ENCODE data around the gene HJV. TPM values are rescaled to one million over a fixed set of nuclear protein-coding genes. Genes with fewer than 3 reads are reported as not detected.

Gene HJV
- total RNA-seq, 1 donor from 2014 or later, result not detected

DNA sequence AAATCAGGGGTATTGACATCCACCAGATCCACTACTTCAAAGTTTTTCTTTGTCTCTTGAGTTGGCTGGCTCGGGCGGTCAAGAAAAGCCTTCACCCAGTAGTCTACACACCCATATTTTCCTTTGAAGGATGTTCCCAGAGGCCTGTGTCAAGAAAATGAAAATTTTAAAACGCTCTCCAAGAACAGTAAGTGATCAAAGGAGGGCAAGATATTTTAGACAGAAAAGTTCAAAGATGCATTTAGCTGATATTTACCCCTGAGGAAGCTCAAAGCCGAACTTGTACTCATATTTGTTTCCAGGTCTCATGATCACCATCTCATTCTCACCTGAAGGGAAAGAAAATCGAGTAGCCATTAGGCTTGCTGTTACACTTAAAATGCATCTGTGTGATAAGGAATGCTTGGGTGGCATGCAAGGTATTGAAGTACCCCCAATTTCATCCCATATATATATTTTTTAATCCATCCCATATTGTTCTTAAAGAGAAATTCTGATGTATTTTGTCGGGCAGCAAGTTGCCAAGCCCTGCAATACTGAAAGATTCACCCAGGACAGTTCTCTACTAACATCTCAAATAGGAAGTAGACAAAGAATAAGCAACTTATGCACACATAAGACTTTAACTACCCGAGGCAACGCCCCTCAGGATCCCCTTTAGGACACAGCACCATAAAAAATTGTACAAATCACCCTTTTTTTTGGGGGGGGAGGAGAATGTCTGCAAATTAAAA lies 26.2 kb downstream of the HJV start:
- Mint-ChIP-seq H3K4me1 (ENCODE audit: low read depth) (peaks cover 69% of the 10 kb centered on the region), H3K9me3 (no peaks in the 10 kb centered on the region), H3K4me3 (ENCODE audit: low read depth) (peak overlapping the region; percentile 85), H3K36me3 (ENCODE audit: low read depth) (peaks cover 48% of the 10 kb centered on the region), H3K27ac (peak overlapping the region; percentile 95), H3K27me3 (ENCODE audit: low read depth) (no peaks in the 10 kb centered on the region)
- intact Hi-C loops (cut with micrococcal nuclease), result loop anchor here (2.0 to 5.0 kb wide), 4 partner anchors 17 to 78 kb away; partner anchors contain the start of genes ANKRD34A, PEX11B and POLR3GL
- no peak for DNase-seq (ENCODE audit: low spot score)

DNA sequence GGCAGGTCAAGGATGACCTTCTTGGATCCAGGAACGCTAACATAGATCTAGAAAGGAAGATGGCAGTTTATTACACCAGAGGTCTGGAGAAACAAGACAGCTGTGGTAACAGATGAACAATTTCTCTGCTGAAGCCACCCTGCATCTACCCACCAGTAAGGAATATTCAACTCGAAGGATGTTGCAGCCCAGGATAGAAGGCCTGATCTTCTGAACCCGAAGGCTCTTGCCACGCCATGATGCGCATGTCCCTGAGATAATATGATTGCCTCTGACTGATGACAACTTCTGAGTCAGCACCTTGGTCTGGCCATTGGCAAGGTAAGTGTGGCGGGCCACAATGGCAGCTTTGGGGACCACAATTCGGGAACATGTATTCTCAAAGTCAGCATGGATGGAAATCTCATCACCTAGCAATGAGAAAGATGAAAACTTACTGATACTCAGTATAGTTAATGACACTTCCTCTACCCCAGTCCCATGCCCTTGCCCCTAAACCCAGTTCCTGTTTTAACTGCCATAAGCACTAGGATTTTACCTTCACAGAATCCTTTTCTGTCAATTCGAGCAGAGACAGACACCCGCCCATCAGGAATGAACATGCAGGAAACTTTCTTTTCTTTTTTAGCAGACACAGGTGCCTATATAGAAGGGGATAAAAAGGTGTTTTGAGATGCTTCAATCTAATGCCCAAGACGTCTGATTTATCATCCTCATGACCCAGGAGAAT lies 27.0 kb downstream of the HJV start:
- Mint-ChIP-seq H3K27ac (peak overlapping the region; percentile 95), H3K36me3 (ENCODE audit: low read depth) (peaks cover 48% of the 10 kb centered on the region), H3K4me1 (ENCODE audit: low read depth) (peaks cover 65% of the 10 kb centered on the region), H3K9me3 (no peaks in the 10 kb centered on the region), H3K4me3 (ENCODE audit: low read depth) (peak overlapping the region; percentile 85), H3K27me3 (ENCODE audit: low read depth) (no peaks in the 10 kb centered on the region)
- no peak for DNase-seq (ENCODE audit: low spot score)
- intact Hi-C loops (cut with micrococcal nuclease), result loop anchor here (1.0 to 5.0 kb wide), 5 partner anchors 15 to 77 kb away; partner anchors contain the start of genes ANKRD34A, PEX11B and POLR3GL

DNA sequence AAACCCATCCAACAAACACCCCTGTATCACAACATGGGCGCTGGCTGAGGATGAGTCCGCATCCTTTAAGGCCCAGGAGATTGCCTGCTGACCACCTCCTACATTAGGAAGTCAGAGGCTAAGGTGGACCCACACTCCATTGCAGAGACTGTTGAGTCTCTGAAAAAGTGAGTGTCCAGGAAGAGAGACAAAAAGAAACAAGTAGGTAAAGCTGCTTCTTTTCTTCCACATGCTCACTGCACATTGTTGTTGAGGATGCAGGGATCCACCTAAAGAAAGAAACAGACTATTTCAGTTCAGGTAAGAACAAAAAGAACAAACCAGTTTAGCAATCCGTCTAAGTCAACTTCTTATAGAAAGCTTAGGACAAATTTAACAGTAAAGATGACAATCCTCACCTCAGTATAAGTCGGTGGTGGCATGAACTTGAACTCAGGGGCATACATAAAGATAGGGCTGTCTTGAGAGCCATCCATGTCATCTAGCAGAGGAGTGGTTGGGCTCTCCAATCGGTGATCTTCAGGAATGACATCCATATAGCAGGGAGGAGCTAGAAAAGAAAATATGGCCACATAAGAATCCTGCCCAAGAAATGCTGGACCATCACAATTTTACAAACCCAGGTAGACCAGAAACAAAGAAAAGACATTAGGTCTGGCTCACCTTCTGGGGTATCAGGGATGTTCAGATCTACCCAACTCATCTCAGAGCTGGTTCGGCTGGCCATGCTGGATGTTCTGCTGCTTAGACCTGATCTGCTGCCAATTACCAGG lies 27.7 kb downstream of the HJV start:
- intact Hi-C loops (cut with micrococcal nuclease), result loop anchor here (1.0 to 2.0 kb wide), 2 partner anchors 15 to 19 kb away; no protein-coding TSS in a partner anchor
- Mint-ChIP-seq H3K27ac (peak overlapping the region; percentile 95), H3K27me3 (ENCODE audit: low read depth) (no peaks in the 10 kb centered on the region), H3K36me3 (ENCODE audit: low read depth) (peaks cover 48% of the 10 kb centered on the region), H3K9me3 (no peaks in the 10 kb centered on the region), H3K4me1 (ENCODE audit: low read depth) (peaks cover 60% of the 10 kb centered on the region), H3K4me3 (ENCODE audit: low read depth) (peak overlapping the region; percentile 85)
- DNase-seq (ENCODE audit: low spot score), result no peak

DNA sequence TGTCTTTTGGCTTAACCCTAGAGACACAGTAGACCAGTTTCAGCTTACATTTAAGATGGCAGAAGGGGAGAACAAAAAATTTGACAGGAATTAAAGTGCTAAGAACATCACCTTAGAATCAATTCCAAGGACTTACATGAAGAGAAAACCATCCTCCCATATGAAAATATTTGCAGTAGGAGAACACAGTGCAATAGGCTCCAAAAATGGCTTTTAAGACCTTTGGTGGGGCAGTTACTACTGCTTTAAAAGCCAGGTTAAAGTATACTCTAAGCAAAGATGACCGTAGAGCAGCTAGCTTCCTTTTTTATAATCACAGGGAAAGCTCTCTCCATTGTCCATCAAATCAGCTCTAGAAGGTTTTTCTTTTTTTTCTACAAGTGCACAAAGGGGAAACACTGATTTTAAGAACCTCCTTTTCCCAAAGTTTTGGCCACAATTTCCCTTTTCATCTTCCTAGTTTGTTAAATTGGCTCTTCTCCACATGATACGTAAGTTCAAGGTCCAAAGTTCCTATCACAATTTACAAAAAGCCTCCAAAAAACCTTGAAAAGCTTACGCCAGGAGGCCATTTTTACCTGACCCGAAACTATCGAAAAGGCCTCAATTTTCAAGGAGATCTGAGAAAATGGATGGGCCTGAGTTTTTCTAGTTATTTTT lies 28.4 kb downstream of the HJV start:
- no peaks in the 10 kb centered on the region for H3K9me3 Mint-ChIP-seq
- H3K27me3 Mint-ChIP-seq (ENCODE audit: low read depth), result no peaks in the 10 kb centered on the region
- no peak for DNase-seq (ENCODE audit: low spot score)
- H3K36me3 Mint-ChIP-seq (ENCODE audit: low read depth), result peaks cover 48% of the 10 kb centered on the region
- H3K4me3 Mint-ChIP-seq (ENCODE audit: low read depth), result peak overlapping the region; percentile 85
- peaks cover 57% of the 10 kb centered on the region for H3K4me1 Mint-ChIP-seq (ENCODE audit: low read depth)
- intact Hi-C loops (cut with micrococcal nuclease), result no loop called here
- H3K27ac Mint-ChIP-seq, result peak overlapping the region; percentile 54

DNA sequence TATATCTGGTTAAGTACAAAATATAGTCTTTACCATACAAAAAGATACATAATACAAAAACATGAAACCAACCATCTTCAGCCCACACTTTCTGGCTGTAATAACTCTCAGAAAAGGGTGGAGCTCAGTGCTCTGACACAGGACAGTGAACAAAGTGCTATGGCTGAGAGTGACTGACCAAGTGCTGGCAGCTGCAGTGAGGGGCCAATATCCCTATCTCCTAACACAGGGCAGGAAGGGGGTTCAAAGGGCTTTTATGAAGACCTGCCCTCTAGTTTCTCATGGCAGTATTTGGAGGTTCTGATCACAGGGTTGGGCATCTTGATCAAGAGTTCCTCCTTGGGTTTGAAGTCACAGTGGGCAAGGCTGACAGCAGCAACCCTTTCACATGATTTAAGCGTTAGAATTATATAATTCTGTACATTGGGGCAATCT lies 29.0 kb downstream of the HJV start:
- peak overlapping the region; percentile 85 for H3K4me3 Mint-ChIP-seq (ENCODE audit: low read depth)
- H3K4me1 Mint-ChIP-seq (ENCODE audit: low read depth), result peaks cover 52% of the 10 kb centered on the region

DNA sequence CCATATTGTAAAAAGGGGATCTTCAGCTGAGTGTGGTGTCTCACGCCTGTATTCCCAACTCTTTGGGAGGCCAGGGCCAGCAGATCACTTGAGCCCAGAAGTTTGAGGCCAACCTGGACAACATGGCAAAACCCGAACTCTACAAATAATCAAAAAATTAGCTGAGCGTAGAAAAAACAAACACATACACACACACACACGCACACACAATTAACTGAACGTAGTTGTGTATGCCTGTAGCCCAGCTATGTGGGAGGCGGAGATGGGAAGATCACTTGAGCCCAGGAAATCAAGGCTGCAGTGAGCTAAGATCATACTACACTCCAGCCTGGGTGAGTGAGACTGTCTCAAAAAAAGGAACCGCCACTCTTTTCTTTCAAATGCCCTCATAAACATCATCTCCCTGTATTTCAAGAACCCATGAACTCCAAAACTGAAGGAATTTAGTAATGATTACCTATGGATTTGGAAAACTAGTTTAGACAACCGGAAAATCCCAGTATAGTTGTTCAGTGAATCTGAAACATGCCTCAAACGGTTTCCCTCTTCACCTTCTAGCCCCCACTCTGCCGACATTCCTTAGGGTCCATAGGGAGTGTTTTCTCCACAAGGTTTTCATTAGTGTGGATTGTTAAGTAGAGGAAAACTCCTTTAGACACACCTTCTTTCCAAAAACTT lies 29.7 kb downstream of the HJV start:
- Mint-ChIP-seq H3K4me1 (ENCODE audit: low read depth) (peaks cover 48% of the 10 kb centered on the region), H3K4me3 (ENCODE audit: low read depth) (no peak overlapping the region)
- intact Hi-C loops (cut with micrococcal nuclease), result no loop called here

More for the DNA sequence above, 29.0 kb downstream of the HJV start:
- Mint-ChIP-seq H3K36me3 (ENCODE audit: low read depth) (peaks cover 48% of the 10 kb centered on the region), H3K27me3 (ENCODE audit: low read depth) (no peaks in the 10 kb centered on the region), H3K27ac (peak overlapping the region; percentile 54), H3K9me3 (no peaks in the 10 kb centered on the region)
- DNase-seq (ENCODE audit: low spot score), result no peak
- intact Hi-C loops (cut with micrococcal nuclease), result no loop called here

DNA sequence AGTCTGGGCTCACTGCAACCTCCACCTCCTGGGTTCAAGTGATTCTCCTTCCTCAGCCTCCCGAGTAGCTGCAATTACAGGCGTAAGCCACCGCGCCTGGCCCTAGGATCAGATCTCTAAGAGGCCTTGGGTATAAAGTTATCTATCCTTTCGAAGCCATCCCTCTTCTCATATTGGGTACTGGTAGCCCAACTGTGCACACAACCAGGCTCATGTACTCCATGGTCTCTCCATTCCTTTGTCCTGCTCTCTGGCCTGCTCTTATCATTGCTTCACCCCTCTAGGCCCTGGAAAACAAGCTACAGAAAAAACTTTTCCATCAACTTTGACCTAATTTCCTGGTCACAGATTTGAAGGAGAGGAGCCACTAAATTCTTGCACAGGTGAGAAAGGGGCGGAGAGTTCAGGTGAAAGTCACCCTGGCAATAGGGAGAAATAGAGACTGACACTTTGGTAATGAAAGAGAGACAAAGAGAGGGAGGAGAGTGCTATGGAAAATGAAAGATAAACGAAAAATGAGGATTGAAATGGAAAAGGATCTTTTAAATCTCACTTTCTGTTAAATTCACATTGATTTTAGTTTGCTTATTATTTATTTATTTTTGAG lies 31.2 kb downstream of the HJV start:
- H3K27me3 Mint-ChIP-seq (ENCODE audit: low read depth), result no peaks in the 10 kb centered on the region
- H3K4me1 Mint-ChIP-seq (ENCODE audit: low read depth), result peaks cover 56% of the 10 kb centered on the region
- H3K9me3 Mint-ChIP-seq, result no peaks in the 10 kb centered on the region
- intact Hi-C loops (cut with micrococcal nuclease), result no loop called here
- no peak for DNase-seq (ENCODE audit: low spot score)
- no peak overlapping the region for H3K27ac Mint-ChIP-seq
- no peak overlapping the region for H3K4me3 Mint-ChIP-seq (ENCODE audit: low read depth)
- peaks cover 41% of the 10 kb centered on the region for H3K36me3 Mint-ChIP-seq (ENCODE audit: low read depth)

More for the DNA sequence above, 29.7 kb downstream of the HJV start:
- H3K9me3 Mint-ChIP-seq, result no peaks in the 10 kb centered on the region
- H3K36me3 Mint-ChIP-seq (ENCODE audit: low read depth), result peaks cover 48% of the 10 kb centered on the region
- H3K27me3 Mint-ChIP-seq (ENCODE audit: low read depth), result no peaks in the 10 kb centered on the region
- DNase-seq (ENCODE audit: low spot score), result no peak
- H3K27ac Mint-ChIP-seq, result no peak overlapping the region

DNA sequence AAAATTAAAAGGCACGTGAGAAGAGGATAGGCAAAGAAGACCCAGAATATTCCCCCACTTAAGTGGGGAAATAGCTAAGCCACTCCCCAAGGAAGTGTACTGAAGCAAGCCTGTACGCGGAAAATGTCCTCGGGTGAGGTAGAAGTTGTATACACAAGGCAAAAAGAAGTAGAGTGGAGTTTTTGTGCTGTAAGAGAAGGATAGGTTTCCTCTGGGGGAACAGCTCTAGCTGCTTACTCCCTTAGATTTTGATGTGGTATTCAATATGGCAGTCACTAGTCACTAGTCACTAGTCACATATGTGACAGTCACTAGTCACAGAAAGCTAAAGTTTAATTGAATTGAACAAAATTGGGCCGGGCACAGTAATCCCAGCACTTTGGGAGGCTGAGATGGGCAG lies 32.8 kb downstream of the HJV start:
- no peak overlapping the region for H3K4me3 Mint-ChIP-seq (ENCODE audit: low read depth)
- H3K27ac Mint-ChIP-seq, result no peak overlapping the region
- H3K9me3 Mint-ChIP-seq, result no peaks in the 10 kb centered on the region
- peaks cover 55% of the 10 kb centered on the region for H3K4me1 Mint-ChIP-seq (ENCODE audit: low read depth)
- no peak for DNase-seq (ENCODE audit: low spot score)
- intact Hi-C loops (cut with micrococcal nuclease), result no loop called here
- no peaks in the 10 kb centered on the region for H3K27me3 Mint-ChIP-seq (ENCODE audit: low read depth)
- H3K36me3 Mint-ChIP-seq (ENCODE audit: low read depth), result peaks cover 25% of the 10 kb centered on the region

DNA sequence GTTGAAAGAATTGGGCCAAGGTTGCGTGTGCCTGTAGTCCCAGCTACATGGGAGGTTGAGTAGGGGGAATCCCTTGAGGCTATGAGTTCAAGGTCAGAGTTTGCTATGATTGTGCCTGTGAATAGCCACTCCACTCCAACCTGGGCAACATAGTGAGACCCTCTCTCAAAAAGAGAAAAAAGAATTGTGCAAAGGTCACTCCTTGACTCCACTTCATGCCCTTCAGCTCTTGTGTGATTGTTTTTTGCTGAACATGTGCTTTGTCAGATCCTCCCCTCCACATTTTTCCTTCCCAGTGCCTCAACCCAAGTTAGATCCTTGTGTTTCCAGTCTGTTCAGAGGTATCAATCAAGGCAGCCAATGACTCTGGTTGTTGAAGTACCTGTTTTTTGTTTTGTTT lies 33.6 kb downstream of the HJV start:
- no peak for DNase-seq (ENCODE audit: low spot score)
- H3K4me1 Mint-ChIP-seq (ENCODE audit: low read depth), result peaks cover 54% of the 10 kb centered on the region
- no peak overlapping the region for H3K4me3 Mint-ChIP-seq (ENCODE audit: low read depth)
- H3K36me3 Mint-ChIP-seq (ENCODE audit: low read depth), result peaks cover 17% of the 10 kb centered on the region
- no peaks in the 10 kb centered on the region for H3K27me3 Mint-ChIP-seq (ENCODE audit: low read depth)
- H3K9me3 Mint-ChIP-seq, result no peaks in the 10 kb centered on the region
- intact Hi-C loops (cut with micrococcal nuclease), result no loop called here
- H3K27ac Mint-ChIP-seq, result no peak overlapping the region

DNA sequence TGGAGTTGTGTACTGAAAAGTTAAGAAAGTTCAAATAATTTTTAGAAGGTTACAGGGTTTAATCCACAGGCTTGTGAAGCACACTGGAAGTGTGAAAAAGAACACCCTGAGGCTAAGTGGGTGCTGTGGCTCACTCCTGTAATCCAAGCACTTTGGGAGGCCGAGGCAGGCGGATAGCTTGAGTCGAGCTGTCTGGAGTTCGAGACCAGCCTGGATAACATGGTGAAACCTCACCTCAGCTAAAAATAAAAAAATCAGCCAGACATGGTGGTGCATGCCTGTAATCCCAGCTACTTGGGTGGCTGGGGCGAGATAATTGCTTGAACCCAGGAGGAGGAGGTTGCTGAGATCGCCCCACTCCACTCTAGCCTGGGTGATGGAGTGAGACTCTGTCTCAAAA lies 35.0 kb downstream of the HJV start:
- no peak for DNase-seq (ENCODE audit: low spot score)
- Mint-ChIP-seq H3K27ac (no peak overlapping the region), H3K9me3 (no peaks in the 10 kb centered on the region), H3K4me1 (ENCODE audit: low read depth) (peaks cover 55% of the 10 kb centered on the region), H3K36me3 (ENCODE audit: low read depth) (peaks cover 3% of the 10 kb centered on the region), H3K27me3 (ENCODE audit: low read depth) (no peaks in the 10 kb centered on the region), H3K4me3 (ENCODE audit: low read depth) (no peak overlapping the region)
- intact Hi-C loops (cut with micrococcal nuclease), result no loop called here

DNA sequence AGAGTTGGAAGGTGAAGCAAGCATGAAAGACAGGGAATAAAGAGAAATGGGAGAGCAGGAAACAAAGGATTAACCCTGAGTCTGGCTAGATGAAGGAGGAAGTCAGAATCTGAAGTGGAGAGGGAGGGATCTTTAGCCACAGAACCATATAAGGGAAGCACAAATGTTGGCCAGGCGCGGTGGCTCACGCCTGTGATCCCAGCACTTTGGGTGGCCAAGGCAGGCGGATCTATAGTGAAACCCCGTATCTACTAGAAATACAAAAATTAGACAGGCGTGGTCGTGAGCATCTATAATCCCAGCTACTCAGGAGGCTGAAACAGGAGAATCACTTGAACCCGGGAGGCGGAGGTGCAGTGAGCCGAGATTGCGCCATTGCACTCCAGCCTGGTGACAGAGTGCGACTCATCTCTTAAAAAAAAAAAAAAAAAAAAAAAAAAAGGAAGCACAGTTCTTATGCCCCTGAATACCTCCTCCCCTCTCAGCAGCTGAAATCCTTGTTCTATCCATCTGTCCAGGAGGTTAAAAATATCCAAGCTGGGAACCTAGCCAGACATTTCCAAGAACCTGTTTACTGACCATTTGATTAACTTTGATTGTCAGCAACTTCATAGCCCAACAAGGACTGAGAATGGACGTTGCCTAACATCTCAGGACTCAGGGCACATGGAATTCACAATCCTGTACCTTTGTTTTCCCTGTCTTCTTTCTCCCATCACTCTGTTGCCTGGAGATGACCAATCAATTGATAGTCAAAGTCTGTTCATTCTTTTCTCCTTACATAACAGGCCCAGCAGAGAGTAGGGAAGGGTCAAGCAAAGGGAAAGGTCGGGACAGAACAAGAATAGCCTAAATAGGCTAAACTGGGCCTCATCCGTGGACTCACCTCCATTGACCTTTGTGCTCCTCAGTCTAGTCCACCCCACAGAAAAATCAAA lies 35.8 kb downstream of the HJV start:
- intact Hi-C loops (cut with micrococcal nuclease), result no loop called here
- peaks cover 57% of the 10 kb centered on the region for H3K4me1 Mint-ChIP-seq (ENCODE audit: low read depth)
- peak overlapping the region; percentile 56 for H3K27ac Mint-ChIP-seq
- DNase-seq (ENCODE audit: low spot score), result no peak
- peaks cover 1% of the 10 kb centered on the region for H3K36me3 Mint-ChIP-seq (ENCODE audit: low read depth)
- H3K9me3 Mint-ChIP-seq, result no peaks in the 10 kb centered on the region
- H3K27me3 Mint-ChIP-seq (ENCODE audit: low read depth), result no peaks in the 10 kb centered on the region
- peak overlapping the region; percentile 19 for H3K4me3 Mint-ChIP-seq (ENCODE audit: low read depth)
